Measurements from ENCODE around the gene CYP27C1.

Gene CYP27C1

GRCh38 chr2:127162261-127163089 is 57.6 kb downstream of the CYP27C1 start:
- no peak for TF ChIP-seq CTCF (IDR thresholded peaks at IDR 0.05; ENCODE audit: insufficient read depth, low read depth, low read length, missing control alignments)
- H3K4me3 ChIP-seq (ENCODE audit: low read depth, low read length): no peak overlapping the region
- DNase-seq (ENCODE audit: low read depth): no peak

GRCh38 chr2:127161176-127162136 is 58.6 kb downstream of the CYP27C1 start:
- H3K4me3 ChIP-seq (ENCODE audit: low read depth, low read length): no peak overlapping the region
- no peak for TF ChIP-seq CTCF (IDR thresholded peaks at IDR 0.05; ENCODE audit: insufficient read depth, low read depth, low read length, missing control alignments)
- DNase-seq (ENCODE audit: low read depth): no peak

- H3K4me3 ChIP-seq (ENCODE audit: low read depth, low read length): no peak overlapping the region
- no peak for TF ChIP-seq CTCF (IDR thresholded peaks at IDR 0.05; ENCODE audit: insufficient read depth, low read depth, low read length, missing control alignments)
- no peak for DNase-seq (ENCODE audit: low read depth)
Observed at GRCh38 chr2:127160676-127161075, 59.4 kb downstream of the CYP27C1 start.

- TF ChIP-seq CTCF (IDR thresholded peaks at IDR 0.05; ENCODE audit: insufficient read depth, low read depth, low read length, missing control alignments): no peak
- no peak for DNase-seq (ENCODE audit: low read depth)
- H3K4me3 ChIP-seq (ENCODE audit: low read depth, low read length): no peak overlapping the region
Observed at GRCh38 chr2:127159543-127159942, 60.6 kb downstream of the CYP27C1 start.

GRCh38 chr2:127158614-127159290 is 61.3 kb downstream of the CYP27C1 start:
- no peak for DNase-seq (ENCODE audit: low read depth)
- no peak for TF ChIP-seq CTCF (IDR thresholded peaks at IDR 0.05; ENCODE audit: insufficient read depth, low read depth, low read length, missing control alignments)
- no peak overlapping the region for H3K4me3 ChIP-seq (ENCODE audit: low read depth, low read length)

GRCh38 chr2:127157651-127158485 is 62.2 kb downstream of the CYP27C1 start:
- H3K4me3 ChIP-seq (ENCODE audit: low read depth, low read length): no peak overlapping the region
- no peak for DNase-seq (ENCODE audit: low read depth)
- TF ChIP-seq CTCF (IDR thresholded peaks at IDR 0.05; ENCODE audit: insufficient read depth, low read depth, low read length, missing control alignments): no peak
